ENCODE data around the gene ITSN1. TPM values are rescaled to one million over a fixed set of nuclear protein-coding genes. Genes with fewer than 3 reads are reported as not detected.

The ITSN1 gene
- total RNA-seq, 1 donor from 2014 or later: 68.2 TPM

GRCh38 chr21:33763582-33763899, 121.2 kb downstream of the ITSN1 start:
- TF ChIP-seq CTCF (IDR thresholded peaks at IDR 0.05; ENCODE audit: unreplicated experiment): no peak
- Mint-ChIP-seq H3K4me1 (ENCODE audit: unreplicated experiment) (peaks cover 27% of the 10 kb centered on the region), H3K9me3 (ENCODE audit: unreplicated experiment) (no peaks in the 10 kb centered on the region), H3K36me3 (ENCODE audit: low read depth, unreplicated experiment) (peaks cover 21% of the 10 kb centered on the region), H3K27ac (ENCODE audit: unreplicated experiment) (peak overlapping the region; percentile 87), H3K27me3 (ENCODE audit: unreplicated experiment) (peaks cover 4% of the 10 kb centered on the region), H3K4me3 (ENCODE audit: unreplicated experiment) (peak overlapping the region; percentile 22)
- no peak for DNase-seq (ENCODE audit: low spot score)

GRCh38 chr21:33767236-33767635, 124.9 kb downstream of the ITSN1 start:
- H3K36me3 Mint-ChIP-seq (ENCODE audit: low read depth, unreplicated experiment): peaks cover 42% of the 10 kb centered on the region

GRCh38 chr21:33767960-33768359, 125.7 kb downstream of the ITSN1 start:
- no peak for TF ChIP-seq CTCF (IDR thresholded peaks at IDR 0.05; ENCODE audit: unreplicated experiment)
- H3K27me3 Mint-ChIP-seq (ENCODE audit: unreplicated experiment): no peaks in the 10 kb centered on the region
- no peak for DNase-seq (ENCODE audit: low spot score)
- peaks cover 46% of the 10 kb centered on the region for H3K36me3 Mint-ChIP-seq (ENCODE audit: low read depth, unreplicated experiment)
- H3K27ac Mint-ChIP-seq (ENCODE audit: unreplicated experiment): no peak overlapping the region
- H3K4me3 Mint-ChIP-seq (ENCODE audit: unreplicated experiment): no peak overlapping the region
- peaks cover 16% of the 10 kb centered on the region for H3K4me1 Mint-ChIP-seq (ENCODE audit: unreplicated experiment)
- no peaks in the 10 kb centered on the region for H3K9me3 Mint-ChIP-seq (ENCODE audit: unreplicated experiment)

More at GRCh38 chr21:33767236-33767635, 124.9 kb downstream of the ITSN1 start:
- H3K4me1 Mint-ChIP-seq (ENCODE audit: unreplicated experiment): peaks cover 17% of the 10 kb centered on the region
- no peaks in the 10 kb centered on the region for H3K27me3 Mint-ChIP-seq (ENCODE audit: unreplicated experiment)
- no peak for TF ChIP-seq CTCF (IDR thresholded peaks at IDR 0.05; ENCODE audit: unreplicated experiment)
- H3K27ac Mint-ChIP-seq (ENCODE audit: unreplicated experiment): no peak overlapping the region
- H3K9me3 Mint-ChIP-seq (ENCODE audit: unreplicated experiment): no peaks in the 10 kb centered on the region
- H3K4me3 Mint-ChIP-seq (ENCODE audit: unreplicated experiment): no peak overlapping the region
- DNase-seq (ENCODE audit: low spot score): no peak

GRCh38 chr21:33769057-33769456, 126.8 kb downstream of the ITSN1 start:
- DNase-seq (ENCODE audit: low spot score): no peak
- H3K4me3 Mint-ChIP-seq (ENCODE audit: unreplicated experiment): no peak overlapping the region
- no peak overlapping the region for H3K27ac Mint-ChIP-seq (ENCODE audit: unreplicated experiment)
- TF ChIP-seq CTCF (IDR thresholded peaks at IDR 0.05; ENCODE audit: unreplicated experiment): no peak
- H3K36me3 Mint-ChIP-seq (ENCODE audit: low read depth, unreplicated experiment): peaks cover 39% of the 10 kb centered on the region
- H3K27me3 Mint-ChIP-seq (ENCODE audit: unreplicated experiment): no peaks in the 10 kb centered on the region
- no peaks in the 10 kb centered on the region for H3K9me3 Mint-ChIP-seq (ENCODE audit: unreplicated experiment)
- H3K4me1 Mint-ChIP-seq (ENCODE audit: unreplicated experiment): peaks cover 9% of the 10 kb centered on the region

- Mint-ChIP-seq H3K4me3 (ENCODE audit: unreplicated experiment) (no peak overlapping the region), H3K27ac (ENCODE audit: unreplicated experiment) (no peak overlapping the region)
Measured at GRCh38 chr21:33770542-33770941, 128.2 kb downstream of the ITSN1 start.

More at GRCh38 chr21:33770542-33770941, 128.2 kb downstream of the ITSN1 start:
- no peaks in the 10 kb centered on the region for H3K27me3 Mint-ChIP-seq (ENCODE audit: unreplicated experiment)
- no peak for DNase-seq (ENCODE audit: low spot score)
- H3K4me1 Mint-ChIP-seq (ENCODE audit: unreplicated experiment): peaks cover 7% of the 10 kb centered on the region
- H3K9me3 Mint-ChIP-seq (ENCODE audit: unreplicated experiment): no peaks in the 10 kb centered on the region
- TF ChIP-seq CTCF (IDR thresholded peaks at IDR 0.05; ENCODE audit: unreplicated experiment): no peak
- peaks cover 50% of the 10 kb centered on the region for H3K36me3 Mint-ChIP-seq (ENCODE audit: low read depth, unreplicated experiment)
